Measurements from ENCODE around the gene COA6.
A peak's percentile ranks its signal among the peaks of the same experiment; 100 is the strongest.
"Not testable (repeated sequence)": the region's sequence is repeated elsewhere in the genome, so short reads cannot be mapped to it uniquely, and the experiment has no call there.

Gene COA6

GRCh38 chr1:234373064-234373958 is at the start of gene COA6:
TSS of gene COA6 (plus strand) at chr1:234373456. CDS start at chr1:234373467, 11 bp downstream.
- DNase-seq (ENCODE audit: low spot score): peak; percentile 99

- no peak for DNase-seq (ENCODE audit: low spot score)
These were observed 48.4 kb upstream of the COA6 start for GRCh38 chr1:234324821-234325220.

GRCh38 chr1:234325878-234326496 is 47.3 kb upstream of the COA6 start:
- DNase-seq (ENCODE audit: low spot score): no peak

- peak; percentile 69 for DNase-seq (ENCODE audit: low spot score)
These were observed 46.5 kb upstream of the COA6 start for GRCh38 chr1:234326497-234327366.

GRCh38 chr1:234327577-234328164 is 45.6 kb upstream of the COA6 start:
- DNase-seq (ENCODE audit: low spot score): no peak

GRCh38 chr1:234330843-234331215 is 42.4 kb upstream of the COA6 start:
- DNase-seq (ENCODE audit: low spot score): no peak

GRCh38 chr1:234331507-234331906 is 41.7 kb upstream of the COA6 start:
- DNase-seq (ENCODE audit: low spot score): no peak

- DNase-seq (ENCODE audit: low spot score): no peak
These were observed 36.9 kb upstream of the COA6 start for GRCh38 chr1:234336359-234336758.

- no peak for DNase-seq (ENCODE audit: low spot score)
These were observed 36.0 kb upstream of the COA6 start for GRCh38 chr1:234337233-234337632.

- no peak for DNase-seq (ENCODE audit: low spot score)
These were observed 32.7 kb upstream of the COA6 start for GRCh38 chr1:234340528-234340927.

GRCh38 chr1:234342774-234343173 is 30.5 kb upstream of the COA6 start:
- no peak for DNase-seq (ENCODE audit: low spot score)

GRCh38 chr1:234345237-234345636 is 28.0 kb upstream of the COA6 start:
- DNase-seq (ENCODE audit: low spot score): no peak

- no peak for DNase-seq (ENCODE audit: low spot score)
These were observed 24.3 kb upstream of the COA6 start for GRCh38 chr1:234348964-234349363.

- no peak for DNase-seq (ENCODE audit: low spot score)
These were observed 17.3 kb upstream of the COA6 start for GRCh38 chr1:234355782-234356510.

- DNase-seq (ENCODE audit: low spot score): not testable (repeated sequence)
These were observed 16.5 kb upstream of the COA6 start for GRCh38 chr1:234356615-234357269.

- DNase-seq (ENCODE audit: low spot score): no peak
These were observed 15.4 kb upstream of the COA6 start for GRCh38 chr1:234357831-234358230.

- no peak for DNase-seq (ENCODE audit: low spot score)
These were observed 12.1 kb upstream of the COA6 start for GRCh38 chr1:234361102-234361603.

- no peak for DNase-seq (ENCODE audit: low spot score)
These were observed 10.7 kb upstream of the COA6 start for GRCh38 chr1:234362558-234362957.

GRCh38 chr1:234368320-234369032 is 4.8 kb upstream of the COA6 start:
- DNase-seq (ENCODE audit: low spot score): no peak

- DNase-seq (ENCODE audit: low spot score): no peak
These were observed 4.2 kb upstream of the COA6 start for GRCh38 chr1:234369033-234369430.

All from NAMALWA (cell line).